HEK293 (cell line): ENCODE measurements around the gene CPT1C.

Source experiments
- CTCF ChIA-PET: fragments of 350-600 bp; formaldehyde crosslinking; extraction: SDS; loops from one replicate; lab custom pipeline; 2021; ENCODE audit warnings: antibody characterized with exemption; lab: Yijun Ruan, JAX
- POLR2A ChIA-PET: fragments of 300-600 bp; formaldehyde crosslinking; extraction: SDS; loops from one replicate; lab custom pipeline; 2020; ENCODE audit warnings: antibody characterized with exemption, inconsistent platforms; lab: Yijun Ruan, JAX
- H3K27ac ChIP-seq: fragments of 200-500 bp; sonication (Bioruptor generic); 2 replicates; pipeline ENCODE4 v1.5.1; 2014; ENCODE audit warnings: low read depth, low read length, control low read depth, inconsistent platforms; ENCODE audit errors: extremely low read depth
- H3K36me3 ChIP-seq, 2 experiments: fragments of 200-500 bp in 1 of 2; sonication (Bioruptor generic) in 1 of 2; 1 replicate in 1 of 2; 2 replicates in 1 of 2; pipeline ENCODE4 v1.5.1; 2014 to 2017; ENCODE audit warnings: inconsistent platforms in 2 of 2, low read length in 2 of 2; ENCODE audit not compliant: control insufficient read depth in 2 of 2, insufficient read depth in 1 of 2
- H3K4me1 ChIP-seq: fragments of 200-500 bp; sonication (Bioruptor generic); 2 replicates; pipeline ENCODE4 v1.5.1; 2014; ENCODE audit warnings: mild to moderate bottlenecking, low read length, inconsistent platforms; ENCODE audit not compliant: control insufficient read depth, insufficient read depth
- H3K4me3 ChIP-seq: 2 replicates; pipeline ENCODE4 v1.5.1; 2011; ENCODE audit warnings: low read depth, mild to moderate bottlenecking, control low read depth, low read length, moderate library complexity
- H3K9me3 ChIP-seq: fragments of 200-500 bp; sonication (Bioruptor generic); 2 replicates; pipeline ENCODE4 v1.5.1; 2014; ENCODE audit warnings: low read depth, low read length, inconsistent platforms; ENCODE audit not compliant: control insufficient read depth, insufficient read depth
- BCL6B ChIP-seq: fragments of 450-650 bp; formaldehyde crosslinking; IDR thresholded peaks from 2 replicates; pipeline ENCODE4 v1.5.1; 2017; ENCODE audit warnings: missing biosample characterization, missing genetic modification characterization
- GLIS1 ChIP-seq: fragments of 450-650 bp; formaldehyde crosslinking; IDR thresholded peaks from 2 replicates; pipeline ENCODE4 v1.5.1; 2016; ENCODE audit warnings: missing biosample characterization, missing genetic modification characterization
- HIC1 ChIP-seq: fragments of 450-650 bp; formaldehyde crosslinking; IDR thresholded peaks from 2 replicates; pipeline ENCODE4 v1.5.1; 2016; ENCODE audit warnings: missing biosample characterization, missing genetic modification characterization
- IKZF3 ChIP-seq: fragments of 450-650 bp; IDR thresholded peaks from 2 replicates; pipeline ENCODE4 v1.5.0; 2018; ENCODE audit warnings: missing biosample characterization, mild to moderate bottlenecking, missing genetic modification characterization, moderate library complexity
- KLF10 ChIP-seq: fragments of 450-650 bp; IDR thresholded peaks from 2 replicates; pipeline ENCODE4 v1.5.1; 2018; ENCODE audit warnings: missing biosample characterization, mild to moderate bottlenecking, missing genetic modification characterization
- OSR2 ChIP-seq: fragments of 450-650 bp; formaldehyde crosslinking; IDR thresholded peaks from 2 replicates; pipeline ENCODE4 v1.5.1; 2016; ENCODE audit warnings: missing biosample characterization, missing genetic modification characterization
- TCF7L2 ChIP-seq: IDR thresholded peaks from 2 replicates; pipeline ENCODE4 v1.6.1; 2011; ENCODE audit warnings: low read depth, mild to moderate bottlenecking, inconsistent platforms, low read length, moderate library complexity, borderline replicate concordance
- TRIM28 ChIP-seq: IDR thresholded peaks from 2 replicates; pipeline ENCODE4 v1.6.1; 2011; ENCODE audit warnings: low read length, control low read depth, borderline replicate concordance
- ZBTB17 ChIP-seq: fragments of 450-650 bp; formaldehyde crosslinking; IDR thresholded peaks from 2 replicates; pipeline ENCODE4 v1.5.1; 2016; ENCODE audit warnings: missing biosample characterization, missing genetic modification characterization
- ZBTB48 ChIP-seq: fragments of 450-650 bp; formaldehyde crosslinking; IDR thresholded peaks from 2 replicates; pipeline ENCODE4 v1.5.1; 2016; ENCODE audit warnings: missing biosample characterization, missing genetic modification characterization
- ZFP69B ChIP-seq: fragments of 450-650 bp; formaldehyde crosslinking; IDR thresholded peaks from 2 replicates; pipeline ENCODE4 v1.5.1; 2016; ENCODE audit warnings: missing biosample characterization, missing genetic modification characterization
- ZIC2 ChIP-seq: fragments of 450-650 bp; formaldehyde crosslinking; IDR thresholded peaks from 2 replicates; pipeline ENCODE4 v1.5.1; 2016; ENCODE audit warnings: missing biosample characterization, missing genetic modification characterization
- ZNF138 ChIP-seq: fragments of 450-650 bp; formaldehyde crosslinking; IDR thresholded peaks from 2 replicates; pipeline ENCODE4 v1.5.1; 2016; ENCODE audit warnings: missing biosample characterization, missing genetic modification characterization, borderline replicate concordance
- ZNF146 ChIP-seq: fragments of 450-650 bp; formaldehyde crosslinking; IDR thresholded peaks from 2 replicates; pipeline ENCODE4 v1.5.1; 2016; ENCODE audit warnings: missing biosample characterization, missing genetic modification characterization
- ZNF19 ChIP-seq: fragments of 450-650 bp; formaldehyde crosslinking; IDR thresholded peaks from 2 replicates; pipeline ENCODE4; 2016; ENCODE audit warnings: missing biosample characterization, missing genetic modification characterization, low read depth
- ZNF311 ChIP-seq: fragments of 450-650 bp; formaldehyde crosslinking; IDR thresholded peaks from 2 replicates; pipeline ENCODE4 v1.5.1; 2017; ENCODE audit warnings: missing biosample characterization, missing genetic modification characterization, borderline replicate concordance
- ZNF335 ChIP-seq: fragments of 450-650 bp; formaldehyde crosslinking; conservative IDR thresholded peaks from 2 replicates; pipeline ENCODE4 v1.5.1; 2016; ENCODE audit warnings: missing biosample characterization, missing genetic modification characterization
- ZNF366 ChIP-seq: fragments of 450-650 bp; formaldehyde crosslinking; conservative IDR thresholded peaks from 2 replicates; pipeline ENCODE4 v1.5.1; 2016; ENCODE audit warnings: missing biosample characterization, missing genetic modification characterization
- ZNF394 ChIP-seq: fragments of 450-650 bp; formaldehyde crosslinking; IDR thresholded peaks from 2 replicates; pipeline ENCODE4 v1.5.1; 2016; ENCODE audit warnings: missing biosample characterization, missing genetic modification characterization, mild to moderate bottlenecking, moderate library complexity, borderline replicate concordance
- ZNF404 ChIP-seq: fragments of 450-650 bp; formaldehyde crosslinking; IDR thresholded peaks from 2 replicates; pipeline ENCODE4 v1.5.1; 2017; ENCODE audit warnings: missing biosample characterization, missing genetic modification characterization
- ZNF48 ChIP-seq: fragments of 450-650 bp; formaldehyde crosslinking; IDR thresholded peaks from 2 replicates; pipeline ENCODE4 v1.5.1; 2016; ENCODE audit warnings: missing biosample characterization, missing genetic modification characterization
- ZNF510 ChIP-seq: fragments of 450-650 bp; formaldehyde crosslinking; IDR thresholded peaks from 2 replicates; pipeline ENCODE4 v1.5.1; 2018; ENCODE audit warnings: mild to moderate bottlenecking, missing genetic modification characterization, missing biosample characterization; ENCODE audit not compliant: insufficient replicate concordance
- ZNF529 ChIP-seq: fragments of 450-650 bp; formaldehyde crosslinking; IDR thresholded peaks from 2 replicates; pipeline ENCODE4 v1.5.1; 2017; ENCODE audit warnings: missing genetic modification characterization, missing biosample characterization; ENCODE audit not compliant: insufficient replicate concordance
- ZNF585B ChIP-seq: fragments of 450-650 bp; formaldehyde crosslinking; IDR thresholded peaks from 2 replicates; pipeline ENCODE4 v1.5.1; 2016; ENCODE audit warnings: missing biosample characterization, missing genetic modification characterization
- ZNF629 ChIP-seq: fragments of 450-650 bp; formaldehyde crosslinking; IDR thresholded peaks from 2 replicates; pipeline ENCODE4 v1.5.1; 2017; ENCODE audit warnings: missing biosample characterization, missing genetic modification characterization
- ZNF747 ChIP-seq: fragments of 450-650 bp; formaldehyde crosslinking; IDR thresholded peaks from 2 replicates; pipeline ENCODE4 v1.5.1; 2016; ENCODE audit warnings: missing biosample characterization, missing genetic modification characterization
- ZNF76 ChIP-seq: fragments of 450-650 bp; formaldehyde crosslinking; IDR thresholded peaks from 2 replicates; pipeline ENCODE4; 2016; ENCODE audit warnings: low read depth, missing biosample characterization, missing genetic modification characterization, borderline replicate concordance
- ZNF777 ChIP-seq: fragments of 450-650 bp; formaldehyde crosslinking; IDR thresholded peaks from 2 replicates; pipeline ENCODE4 v1.5.1; 2017; ENCODE audit warnings: missing biosample characterization, missing genetic modification characterization, borderline replicate concordance
- TF ChIP-seq, protein P1 (sequence below): fragments of 450-650 bp; formaldehyde crosslinking; IDR thresholded peaks from 2 replicates; pipeline ENCODE4 v1.5.1; 2017; ENCODE audit warnings: missing biosample characterization, mild to moderate bottlenecking, missing genetic modification characterization, moderate library complexity

Gene CPT1C

GRCh38 chr19:49664171-49665035 lies 26.5 kb upstream of the CPT1C start (continued):
- TF ChIP-seq ZNF311: no peak
- TF ChIP-seq HIC1: peak; percentile 90
- TF ChIP-seq IKZF3 (tag by site-specific recombination): peak; percentile 92
- TF ChIP-seq TRIM28: no peak
- peak; percentile 57; the same call in 1 of the 2 replicates for TF ChIP-seq GLIS1 (tag by site-specific recombination)
- TF ChIP-seq ZIC2 (tag by site-specific recombination): peak; percentile 93
- no peak for TF ChIP-seq BCL6B (tag by site-specific recombination)
- TF ChIP-seq ZNF76 (tag by site-specific recombination): peak; percentile 83; the same call in 1 of the 2 replicates
- peak; percentile 99 for TF ChIP-seq ZFP69B (tag by site-specific recombination)
- TF ChIP-seq ZBTB17 (tag by site-specific recombination): peak; percentile 58; the same call in 1 of the 2 replicates
- TF ChIP-seq ZNF529 (tag by site-specific recombination): no peak
- TF ChIP-seq ZNF510 (tag by site-specific recombination): no peak
- TF ChIP-seq, protein P1, sequence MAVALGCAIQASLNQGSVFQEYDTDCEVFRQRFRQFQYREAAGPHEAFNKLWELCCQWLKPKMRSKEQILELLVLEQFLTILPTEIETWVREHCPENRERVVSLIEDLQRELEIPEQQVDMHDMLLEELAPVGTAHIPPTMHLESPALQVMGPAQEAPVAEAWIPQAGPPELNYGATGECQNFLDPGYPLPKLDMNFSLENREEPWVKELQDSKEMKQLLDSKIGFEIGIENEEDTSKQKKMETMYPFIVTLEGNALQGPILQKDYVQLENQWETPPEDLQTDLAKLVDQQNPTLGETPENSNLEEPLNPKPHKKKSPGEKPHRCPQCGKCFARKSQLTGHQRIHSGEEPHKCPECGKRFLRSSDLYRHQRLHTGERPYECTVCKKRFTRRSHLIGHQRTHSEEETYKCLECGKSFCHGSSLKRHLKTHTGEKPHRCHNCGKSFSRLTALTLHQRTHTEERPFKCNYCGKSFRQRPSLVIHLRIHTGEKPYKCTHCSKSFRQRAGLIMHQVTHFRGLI (tag by site-specific recombination): peak; percentile 27; the same call in 1 of the 2 replicates

GRCh38 chr19:49665036-49665350 lies 25.9 kb upstream of the CPT1C start:
- POLR2A ChIA-PET: interaction anchor here (0.5 to 4.9 kb wide), 14 partner anchors 10 to 213 kb away, joined by 3 to 85 read pairs (median 8); partner anchors contain the start of genes NOSIP, PIH1D1, PRMT1 and PRR12
- Histone ChIP-seq H3K4me3 (peak overlapping the region; percentile 48), H3K4me1 (peaks cover 6% of the 10 kb centered on the region), H3K9me3 (no peaks in the 10 kb centered on the region), H3K27ac (peak overlapping the region; percentile 87), H3K36me3 (peaks cover 17 to 56% of the 10 kb centered on the region in 2 experiments)
- TF ChIP-seq ZNF394 (tag by site-specific recombination) (no peak), ZNF335 (tag by site-specific recombination) (peak; percentile 37; the same call in 1 of the 2 replicates), ZNF19 (tag by site-specific recombination) (0 out of 2 replicates have a peak, but pooled peaks have one; percentile 9), ZNF777 (tag by site-specific recombination) (no peak), ZNF146 (tag by site-specific recombination) (no peak), ZNF366 (0 out of 2 replicates have a peak, but pooled peaks have one; percentile 36), ZNF747 (no peak), ZNF629 (tag by site-specific recombination) (no peak), TCF7L2 (no peak), ZBTB17 (tag by site-specific recombination) (no peak; the same call in 1 of the 2 replicates), KLF10 (no peak), ZNF404 (peak; percentile 41; the same call in 1 of the 2 replicates), OSR2 (tag by site-specific recombination) (no peak), ZBTB48 (tag by site-specific recombination) (peak; percentile 28; the same call in 1 of the 2 replicates), ZNF585B (no peak), ZNF138 (tag by site-specific recombination) (no peak), ZNF48 (tag by site-specific recombination) (no peak)
- CTCF ChIA-PET: interaction anchor here (0.6 to 3.2 kb wide), 5 partner anchors 8 to 162 kb away, joined by 3 to 27 read pairs (median 5); partner anchors contain the start of gene PRMT1
